ENCODE measurements around the gene GLDC.

The GLDC gene

DNA sequence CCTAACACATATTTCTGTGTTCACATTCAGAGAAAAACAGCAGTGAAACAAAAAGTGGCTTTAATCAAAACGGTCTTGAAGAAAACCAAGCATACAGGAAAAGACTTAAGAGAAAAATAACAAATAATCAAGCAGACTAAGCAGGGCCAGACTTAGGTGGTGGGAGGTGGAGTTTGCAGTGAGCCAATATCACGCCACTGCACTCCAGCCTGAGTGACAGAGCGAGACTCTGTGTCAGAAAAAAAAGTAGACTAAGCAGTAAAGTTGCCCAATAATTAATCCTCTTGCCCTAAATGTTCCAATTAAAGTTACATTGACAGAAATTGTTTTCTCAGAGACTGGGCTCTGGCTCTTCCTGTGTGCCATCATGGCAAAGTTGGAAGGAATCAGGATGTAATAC is 26.6 kb upstream of the GLDC start:
- no peak overlapping the region for H3K9ac ChIP-seq (ENCODE audit: low read length)
- H3K4me3 ChIP-seq (ENCODE audit: insufficient read depth, low read length, poor library complexity, severe bottlenecking) = no peak overlapping the region
- no peak overlapping the region for H3K4me2 ChIP-seq (ENCODE audit: low read depth, low read length, poor library complexity, severe bottlenecking)
- TF ChIP-seq, protein P1, sequence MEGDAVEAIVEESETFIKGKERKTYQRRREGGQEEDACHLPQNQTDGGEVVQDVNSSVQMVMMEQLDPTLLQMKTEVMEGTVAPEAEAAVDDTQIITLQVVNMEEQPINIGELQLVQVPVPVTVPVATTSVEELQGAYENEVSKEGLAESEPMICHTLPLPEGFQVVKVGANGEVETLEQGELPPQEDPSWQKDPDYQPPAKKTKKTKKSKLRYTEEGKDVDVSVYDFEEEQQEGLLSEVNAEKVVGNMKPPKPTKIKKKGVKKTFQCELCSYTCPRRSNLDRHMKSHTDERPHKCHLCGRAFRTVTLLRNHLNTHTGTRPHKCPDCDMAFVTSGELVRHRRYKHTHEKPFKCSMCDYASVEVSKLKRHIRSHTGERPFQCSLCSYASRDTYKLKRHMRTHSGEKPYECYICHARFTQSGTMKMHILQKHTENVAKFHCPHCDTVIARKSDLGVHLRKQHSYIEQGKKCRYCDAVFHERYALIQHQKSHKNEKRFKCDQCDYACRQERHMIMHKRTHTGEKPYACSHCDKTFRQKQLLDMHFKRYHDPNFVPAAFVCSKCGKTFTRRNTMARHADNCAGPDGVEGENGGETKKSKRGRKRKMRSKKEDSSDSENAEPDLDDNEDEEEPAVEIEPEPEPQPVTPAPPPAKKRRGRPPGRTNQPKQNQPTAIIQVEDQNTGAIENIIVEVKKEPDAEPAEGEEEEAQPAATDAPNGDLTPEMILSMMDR (IDR thresholded peaks at IDR 0.05; ENCODE audit: insufficient read depth, low read length, poor library complexity, severe bottlenecking) = no peak
- TF ChIP-seq EZH2phosphoT487 (conservative IDR thresholded peaks at IDR 0.05; ENCODE audit: low read length) = no peak
- H3K27ac ChIP-seq (ENCODE audit: low read depth, low read length) = no peak overlapping the region
- no peak overlapping the region for H2AFZ ChIP-seq (ENCODE audit: low read depth, low read length, severe bottlenecking)
- no peaks in the 10 kb centered on the region for H3K27me3 ChIP-seq (ENCODE audit: low read length)
- no peaks in the 10 kb centered on the region for H3K9me2 ChIP-seq (replicated peaks; ENCODE audit: insufficient read depth, low read length)
- H3F3A ChIP-seq (ENCODE audit: insufficient read depth) = no peaks in the 10 kb centered on the region; the same call in 1 of the 2 replicates
- H3K79me2 ChIP-seq (ENCODE audit: insufficient read depth, low read length) = no peaks in the 10 kb centered on the region
- no peaks in the 10 kb centered on the region for H3K36me3 ChIP-seq (ENCODE audit: low read length)
- H3K9me3 ChIP-seq (ENCODE audit: insufficient read depth, low read length) = no peaks in the 10 kb centered on the region
- H4K20me1 ChIP-seq (ENCODE audit: low read depth, low read length) = no peaks in the 10 kb centered on the region

- Histone ChIP-seq H3K79me2 (ENCODE audit: insufficient read depth, low read length) (no peaks in the 10 kb centered on the region), H3K36me3 (ENCODE audit: low read length) (no peaks in the 10 kb centered on the region), H2AFZ (ENCODE audit: low read depth, low read length, severe bottlenecking) (no peak overlapping the region), H4K20me1 (ENCODE audit: low read depth, low read length) (no peaks in the 10 kb centered on the region), H3K9me2 (replicated peaks; ENCODE audit: insufficient read depth, low read length) (no peaks in the 10 kb centered on the region), H3K9me3 (ENCODE audit: insufficient read depth, low read length) (no peaks in the 10 kb centered on the region), H3K4me2 (ENCODE audit: low read depth, low read length, poor library complexity, severe bottlenecking) (no peak overlapping the region), H3K4me3 (ENCODE audit: insufficient read depth, low read length, poor library complexity, severe bottlenecking) (no peak overlapping the region), H3K27me3 (ENCODE audit: low read length) (no peaks in the 10 kb centered on the region), H3K9ac (ENCODE audit: low read length) (no peak overlapping the region), H3K27ac (ENCODE audit: low read depth, low read length) (no peak overlapping the region), H3F3A (ENCODE audit: insufficient read depth) (no peaks in the 10 kb centered on the region; the same call in 1 of the 2 replicates)
- TF ChIP-seq, protein P1 (IDR thresholded peaks at IDR 0.05; ENCODE audit: insufficient read depth, low read length, poor library complexity, severe bottlenecking) = no peak
- TF ChIP-seq EZH2phosphoT487 (conservative IDR thresholded peaks at IDR 0.05; ENCODE audit: low read length) = no peak
Measured at GRCh38 chr9:6671416-6671815, 25.9 kb upstream of the GLDC start.

GRCh38 chr9:6669881-6670280 is 24.4 kb upstream of the GLDC start:
- H3K9me3 ChIP-seq (ENCODE audit: insufficient read depth, low read length) = no peaks in the 10 kb centered on the region
- H2AFZ ChIP-seq (ENCODE audit: low read depth, low read length, severe bottlenecking) = no peak overlapping the region

More at GRCh38 chr9:6669881-6670280, 24.4 kb upstream of the GLDC start:
- no peaks in the 10 kb centered on the region for H3K27me3 ChIP-seq (ENCODE audit: low read length)
- H3F3A ChIP-seq (ENCODE audit: insufficient read depth) = no peaks in the 10 kb centered on the region; the same call in 1 of the 2 replicates
- H3K4me2 ChIP-seq (ENCODE audit: low read depth, low read length, poor library complexity, severe bottlenecking) = no peak overlapping the region
- TF ChIP-seq EZH2phosphoT487 (conservative IDR thresholded peaks at IDR 0.05; ENCODE audit: low read length) = no peak
- TF ChIP-seq, protein P1 (IDR thresholded peaks at IDR 0.05; ENCODE audit: insufficient read depth, low read length, poor library complexity, severe bottlenecking) = no peak
- no peak overlapping the region for H3K27ac ChIP-seq (ENCODE audit: low read depth, low read length)
- H3K9me2 ChIP-seq (replicated peaks; ENCODE audit: insufficient read depth, low read length) = no peaks in the 10 kb centered on the region
- H4K20me1 ChIP-seq (ENCODE audit: low read depth, low read length) = no peaks in the 10 kb centered on the region
- no peak overlapping the region for H3K9ac ChIP-seq (ENCODE audit: low read length)
- no peak overlapping the region for H3K4me3 ChIP-seq (ENCODE audit: insufficient read depth, low read length, poor library complexity, severe bottlenecking)
- no peaks in the 10 kb centered on the region for H3K36me3 ChIP-seq (ENCODE audit: low read length)
- no peaks in the 10 kb centered on the region for H3K79me2 ChIP-seq (ENCODE audit: insufficient read depth, low read length)

All from SU-DHL-6 (cell line).